SK-N-SH (cell line): Measurements from ENCODE around the gene PDE11A. TPM values are rescaled to one million over a fixed set of nuclear protein-coding genes. Genes with fewer than 3 reads are reported as not detected.
A peak's percentile ranks its signal among the peaks of the same experiment; 100 is the strongest.

ENCODE experiments used
- CTCF ChIA-PET: fragments of 300-600, 350-600 bp; formaldehyde crosslinking; extraction: SDS; loops from one replicate; lab custom pipeline; 2021; lab: Yijun Ruan, JAX
- POLR2A ChIA-PET: fragments of 350-600 bp; sonication (Branson Sonifier 250); formaldehyde crosslinking; extraction: SDS; loops from one replicate; lab custom pipeline; 2020; ENCODE audit warnings: antibody characterized with exemption, inconsistent platforms; lab: Yijun Ruan, JAX
- DNase-seq: peaks from one replicate; pipeline ENCODE4 v3.0.0; 2012
- H2AFZ ChIP-seq: fragments of 200-600 bp; sonication (generic); 2 replicates; pipeline ENCODE4 v1.8.1; 2016; ENCODE audit warnings: antibody characterized with exemption, mild to moderate bottlenecking, low read depth
- H3F3A ChIP-seq: fragments of 200-600 bp; sonication (generic); replicated peaks from 2 replicates; pipeline ENCODE3; 2016; ENCODE audit warnings: antibody characterized with exemption, mild to moderate bottlenecking; ENCODE audit not compliant: insufficient read depth
- H3K27ac ChIP-seq, 2 experiments: fragments of 200-500 bp in 1 of 2; fragments of 200-600 bp in 1 of 2; sonication (Bioruptor generic) in 1 of 2; sonication (generic), shearing (Covaris generic) in 1 of 2; 2 replicates each; pipeline versions ENCODE4 v1.5.1 to v1.6.1; 2014 to 2016; ENCODE audit warnings: low read depth in 2 of 2, inconsistent platforms in 1 of 2, low read length in 1 of 2, mild to moderate bottlenecking in 1 of 2, mixed read lengths in 1 of 2
- H3K27me3 ChIP-seq: fragments of 200-600 bp; sonication (generic), shearing (Covaris generic); 2 replicates; pipeline ENCODE4 v1.6.1; 2016; ENCODE audit warnings: mixed run types; ENCODE audit not compliant: insufficient read depth
- H3K36me3 ChIP-seq, 2 experiments: fragments of 200-500 bp in 1 of 2; fragments of 200-600 bp in 1 of 2; sonication (Bioruptor generic) in 1 of 2; sonication (generic) in 1 of 2; replicated peaks in 1 of 2; 2 replicates each; pipeline versions ENCODE3 to v1.5.1; 2014 to 2016; ENCODE audit warnings: low read length in 1 of 2, mild to moderate bottlenecking in 1 of 2; ENCODE audit not compliant: insufficient read depth in 2 of 2, control insufficient read depth in 1 of 2
- H3K4me1 ChIP-seq, 2 experiments: fragments of 200-500 bp in 1 of 2; fragments of 200-600 bp in 1 of 2; sonication (Bioruptor generic) in 1 of 2; sonication (generic), shearing (Covaris generic) in 1 of 2; 2 replicates each; pipeline versions ENCODE4 v1.5.1 to v1.6.1; 2014 to 2016; ENCODE audit warnings: low read depth in 1 of 2, low read length in 1 of 2, mixed run types in 1 of 2; ENCODE audit not compliant: insufficient read depth in 2 of 2, control insufficient read depth in 1 of 2
- H3K4me2 ChIP-seq: fragments of 200-600 bp; sonication (generic), shearing (Covaris generic); 2 replicates; pipeline ENCODE4 v1.6.1; 2017; ENCODE audit warnings: mixed run types
- H3K4me3 ChIP-seq, 2 experiments: fragments of 200-500 bp in 1 of 2; fragments of 200-600 bp in 1 of 2; sonication (Bioruptor generic) in 1 of 2; sonication (generic), shearing (Covaris generic) in 1 of 2; 2 replicates each; pipeline versions ENCODE4 v1.5.1 to v1.8.1; 2014 to 2016; ENCODE audit warnings: low read depth in 2 of 2, inconsistent platforms in 1 of 2, low read length in 1 of 2, mild to moderate bottlenecking in 1 of 2, mixed read lengths in 1 of 2, moderate library complexity in 1 of 2
- H3K79me2 ChIP-seq: fragments of 200-600 bp; sonication (generic); 2 replicates; pipeline ENCODE4 v1.8.1; 2017; ENCODE audit warnings: mild to moderate bottlenecking; ENCODE audit not compliant: insufficient read depth
- H3K9ac ChIP-seq: fragments of 200-600 bp; sonication (generic); 2 replicates; pipeline ENCODE4 v1.6.1; 2017; ENCODE audit warnings: mixed run types
- H3K9me2 ChIP-seq: fragments of 200-600 bp; sonication (generic); 2 replicates; pipeline ENCODE4 v1.6.1; 2017; ENCODE audit warnings: mixed run types
- H3K9me3 ChIP-seq: fragments of 200-600 bp; sonication (generic); 2 replicates; pipeline ENCODE4 v1.6.1; 2017; ENCODE audit warnings: mixed run types, mild to moderate bottlenecking, moderate library complexity
- H4K20me1 ChIP-seq: fragments of 200-600 bp; sonication (generic); 2 replicates; pipeline ENCODE4 v1.6.1; 2017; ENCODE audit warnings: mild to moderate bottlenecking, mixed run types; ENCODE audit not compliant: insufficient read depth
- CHD2 ChIP-seq: fragments of 150-350 bp; IDR thresholded peaks from 2 replicates; pipeline ENCODE4 v1.6.1; 2018; ENCODE audit warnings: low read length; ENCODE audit not compliant: partially characterized antibody
- ELF1 ChIP-seq: IDR thresholded peaks from 2 replicates; pipeline ENCODE4 v1.4.0; 2012
- EP300 ChIP-seq, 2 experiments: IDR thresholded peaks; 2 replicates each; pipeline versions ENCODE4 v1.4.0 to v1.6.1; 2012; ENCODE audit warnings: borderline replicate concordance in 1 of 2, low read depth in 1 of 2, low read length in 1 of 2
- FOSL2 ChIP-seq: IDR thresholded peaks from 2 replicates; pipeline ENCODE4 v1.4.0; 2012; ENCODE audit warnings: low read depth, mild to moderate bottlenecking, moderate library complexity, borderline replicate concordance
- FOXJ3 ChIP-seq: sonication (generic); formaldehyde crosslinking; IDR thresholded peaks from 2 replicates; pipeline ENCODE4 v1.5.1; 2020; ENCODE audit warnings: mild to moderate bottlenecking, missing genetic modification reagents
- FOXM1 ChIP-seq: IDR thresholded peaks from 2 replicates; pipeline ENCODE4 v1.4.0; 2012; ENCODE audit warnings: low read depth, mild to moderate bottlenecking
- GABPA ChIP-seq: IDR thresholded peaks from 2 replicates; pipeline ENCODE4 v1.4.0; 2012; ENCODE audit warnings: low read depth, mild to moderate bottlenecking
- GATA2 ChIP-seq: sonication (generic); formaldehyde crosslinking; IDR thresholded peaks from 2 replicates; pipeline ENCODE4 v1.5.0; 2020; ENCODE audit warnings: mild to moderate bottlenecking, missing genetic modification reagents
- JUND ChIP-seq: IDR thresholded peaks from 2 replicates; pipeline ENCODE4 v1.4.0; 2012
- MEF2A ChIP-seq: IDR thresholded peaks from 2 replicates; pipeline ENCODE4 v1.4.0; 2012; ENCODE audit warnings: low read depth, borderline replicate concordance
- NFIC ChIP-seq: IDR thresholded peaks from 2 replicates; pipeline ENCODE4 v1.4.0; 2012; ENCODE audit warnings: borderline replicate concordance
- NRF1 ChIP-seq: IDR thresholded peaks from 2 replicates; pipeline ENCODE4 v1.6.1; 2012; ENCODE audit warnings: low read depth, mild to moderate bottlenecking, low read length
- POLR2AphosphoS5 ChIP-seq: IDR thresholded peaks from 2 replicates; pipeline ENCODE4 v1.6.1; 2012; ENCODE audit warnings: low read depth, low read length
- RAD21 ChIP-seq: IDR thresholded peaks from 2 replicates; pipeline ENCODE4 v1.6.1; 2012; ENCODE audit warnings: mild to moderate bottlenecking, low read length
- RFX5 ChIP-seq: IDR thresholded peaks from 2 replicates; pipeline ENCODE4 v1.6.1; 2012; ENCODE audit warnings: mild to moderate bottlenecking, improper control_type of control experiment, low read length
- SIN3A ChIP-seq: IDR thresholded peaks from 2 replicates; pipeline ENCODE4 v1.6.1; 2012; ENCODE audit warnings: low read depth, mild to moderate bottlenecking, low read length, moderate library complexity, borderline replicate concordance
- TAF1 ChIP-seq: IDR thresholded peaks from 2 replicates; pipeline ENCODE4 v1.6.1; 2012; ENCODE audit warnings: low read depth, mild to moderate bottlenecking, low read length, moderate library complexity, borderline replicate concordance
- TCF12 ChIP-seq: IDR thresholded peaks from 2 replicates; pipeline ENCODE4 v1.4.0; 2012
- YY1 ChIP-seq: IDR thresholded peaks from 2 replicates; pipeline ENCODE4 v1.4.0; 2012; ENCODE audit warnings: low read depth, mild to moderate bottlenecking
- WGBS: methylation state at CpG from one replicate; pipeline ENCODE4 v1.1.6; 2017; ENCODE audit warnings: low lambda C conversion rate; 5-methylcytosine and 5-hydroxymethylcytosine counted together
- polyA plus RNA-seq, 3 experiments: library from polyadenylated mRNA; depleted of rRNA; stranded (reverse); fragments of >200 nt; gene quantifications; 2 replicates each; pipeline ENCODE4 v1.2.3, GENCODE V29; 2012
- TF ChIP-seq, protein P1 (sequence below): IDR thresholded peaks from 2 replicates; pipeline ENCODE4; 2012
- TF ChIP-seq, protein P2 (sequence below): IDR thresholded peaks from 2 replicates; pipeline ENCODE4 v1.6.1; 2012; ENCODE audit warnings: mild to moderate bottlenecking, low read depth, low read length, moderate library complexity

Gene PDE11A
- polyA plus RNA-seq, 1 of the 3 experiments (the other 2 are of a cell fraction): 0.10 TPM

DNA sequence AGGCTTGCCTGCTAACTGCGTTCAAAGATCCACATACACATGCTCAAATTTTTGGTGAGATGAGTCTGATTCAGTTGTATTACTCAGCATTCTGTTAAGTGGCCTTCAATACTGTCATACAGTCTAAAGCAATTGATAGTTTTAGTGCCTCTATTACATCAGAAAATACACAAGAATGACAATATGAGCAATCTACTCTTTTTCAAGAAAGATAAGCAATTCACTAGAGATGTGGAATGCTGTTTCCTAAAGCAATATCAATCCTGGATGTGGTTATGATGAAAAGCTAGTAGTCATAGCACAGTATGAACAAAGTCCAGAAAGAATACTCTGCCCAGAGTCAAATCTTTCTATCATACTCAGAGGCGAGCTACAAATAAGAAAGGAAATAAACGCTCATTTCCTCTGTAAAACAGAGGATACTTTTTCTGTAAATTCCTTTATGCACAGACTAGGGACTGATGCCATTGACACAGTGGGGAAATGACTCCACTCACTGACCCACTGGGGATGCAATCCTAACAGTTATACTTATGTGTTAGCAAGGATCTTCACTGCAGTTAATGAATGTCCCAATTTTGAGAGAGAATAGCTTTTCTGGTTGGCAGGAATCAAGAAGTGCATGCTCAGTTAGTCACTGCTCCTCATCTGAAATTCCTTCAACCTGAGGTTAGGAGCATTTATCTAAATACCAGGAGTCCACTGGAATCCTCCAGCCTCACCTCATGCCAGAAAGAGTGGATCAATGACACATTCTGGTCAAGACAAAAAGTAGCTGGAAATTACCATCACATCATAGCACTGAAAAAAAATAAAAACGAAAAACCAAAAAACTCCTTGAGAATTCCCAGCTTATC, 83.3 kb downstream of the PDE11A start:
- Histone ChIP-seq H3K79me2 (no peaks in the 10 kb centered on the region), H3K27ac (peak overlapping the region in 1 of 2 experiments; percentile 69; a peak in 2 of 4 replicates), H3K36me3 (no peaks in the 10 kb centered on the region), H2AFZ (peak overlapping the region; percentile 10), H3F3A (peaks cover 22% of the 10 kb centered on the region), H4K20me1 (no peaks in the 10 kb centered on the region), H3K9me2 (no peaks in the 10 kb centered on the region), H3K4me3 (peak overlapping the region in 1 of 2 experiments; percentile 8; a peak in 1 of 4 replicates), H3K9me3 (no peaks in the 10 kb centered on the region), H3K4me1 (peaks cover 5 to 9% of the 10 kb centered on the region in 2 experiments), H3K9ac (peak overlapping the region; percentile 28; the same call in 1 of the 2 replicates), H3K27me3 (no peaks in the 10 kb centered on the region), H3K4me2 (peak overlapping the region; percentile 47; the same call in 1 of the 2 replicates)
- 28% methylated on average over 4 of the region's 4 CpGs for WGBS
- CTCF ChIA-PET: interaction anchor here (0.7 to 2.0 kb wide), 5 partner anchors 11 to 425 kb away, joined by 3 to 8 read pairs (median 4); partner anchors contain the start of gene RBM45
- DNase-seq: no peak
- POLR2A ChIA-PET: no interaction called here
- peak; percentile 20; the same call in 1 of the 2 replicates for TF ChIP-seq TCF12
- 0 out of 2 replicates have a peak, but pooled peaks have one; percentile 12 for TF ChIP-seq JUND
- TF ChIP-seq POLR2AphosphoS5: no peak
- TF ChIP-seq FOSL2: peak; percentile 16; the same call in 1 of the 2 replicates
- TF ChIP-seq NFIC: peak; percentile 19; the same call in 1 of the 2 replicates
- no peak for TF ChIP-seq EP300 (IDR thresholded peaks at IDR 0.05; ENCODE audit: borderline replicate concordance in 1 of 2, low read depth in 1 of 2, low read length in 1 of 2)
- TF ChIP-seq, protein P1, sequence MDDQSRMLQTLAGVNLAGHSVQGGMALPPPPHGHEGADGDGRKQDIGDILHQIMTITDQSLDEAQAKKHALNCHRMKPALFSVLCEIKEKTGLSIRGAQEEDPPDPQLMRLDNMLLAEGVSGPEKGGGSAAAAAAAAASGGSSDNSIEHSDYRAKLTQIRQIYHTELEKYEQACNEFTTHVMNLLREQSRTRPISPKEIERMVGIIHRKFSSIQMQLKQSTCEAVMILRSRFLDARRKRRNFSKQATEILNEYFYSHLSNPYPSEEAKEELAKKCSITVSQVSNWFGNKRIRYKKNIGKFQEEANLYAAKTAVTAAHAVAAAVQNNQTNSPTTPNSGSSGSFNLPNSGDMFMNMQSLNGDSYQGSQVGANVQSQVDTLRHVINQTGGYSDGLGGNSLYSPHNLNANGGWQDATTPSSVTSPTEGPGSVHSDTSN: 0 out of 2 replicates have a peak, but pooled peaks have one; percentile 28
- no peak for TF ChIP-seq NRF1
- TF ChIP-seq, all 33 proteins: peak for 5

DNA sequence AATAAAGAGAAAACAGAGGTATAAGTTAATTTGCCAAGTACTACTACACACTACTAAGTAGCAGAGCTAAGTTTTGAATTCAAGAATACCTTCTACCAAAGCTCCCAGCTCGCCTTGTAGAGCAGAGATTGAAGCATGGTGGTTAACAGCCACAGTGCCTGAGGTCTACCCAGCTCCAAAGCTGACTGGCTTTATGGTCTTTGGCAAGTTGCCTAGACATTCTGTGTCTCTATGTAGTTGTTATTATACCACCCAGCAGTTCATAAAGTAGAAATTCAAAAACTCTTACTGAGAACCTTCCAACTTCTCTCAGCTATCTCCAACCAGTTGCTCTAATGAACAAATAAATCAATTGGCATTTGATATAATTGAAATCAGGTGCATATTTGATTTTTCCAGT, 87.8 kb downstream of the PDE11A start:
- Histone ChIP-seq H4K20me1 (no peaks in the 10 kb centered on the region), H3F3A (peaks cover 19% of the 10 kb centered on the region), H3K4me2 (peak overlapping the region; percentile 32), H3K9me2 (no peaks in the 10 kb centered on the region), H3K4me1 (peaks cover 6 to 12% of the 10 kb centered on the region in 2 experiments), H3K79me2 (no peaks in the 10 kb centered on the region)
- TF ChIP-seq, protein P2, sequence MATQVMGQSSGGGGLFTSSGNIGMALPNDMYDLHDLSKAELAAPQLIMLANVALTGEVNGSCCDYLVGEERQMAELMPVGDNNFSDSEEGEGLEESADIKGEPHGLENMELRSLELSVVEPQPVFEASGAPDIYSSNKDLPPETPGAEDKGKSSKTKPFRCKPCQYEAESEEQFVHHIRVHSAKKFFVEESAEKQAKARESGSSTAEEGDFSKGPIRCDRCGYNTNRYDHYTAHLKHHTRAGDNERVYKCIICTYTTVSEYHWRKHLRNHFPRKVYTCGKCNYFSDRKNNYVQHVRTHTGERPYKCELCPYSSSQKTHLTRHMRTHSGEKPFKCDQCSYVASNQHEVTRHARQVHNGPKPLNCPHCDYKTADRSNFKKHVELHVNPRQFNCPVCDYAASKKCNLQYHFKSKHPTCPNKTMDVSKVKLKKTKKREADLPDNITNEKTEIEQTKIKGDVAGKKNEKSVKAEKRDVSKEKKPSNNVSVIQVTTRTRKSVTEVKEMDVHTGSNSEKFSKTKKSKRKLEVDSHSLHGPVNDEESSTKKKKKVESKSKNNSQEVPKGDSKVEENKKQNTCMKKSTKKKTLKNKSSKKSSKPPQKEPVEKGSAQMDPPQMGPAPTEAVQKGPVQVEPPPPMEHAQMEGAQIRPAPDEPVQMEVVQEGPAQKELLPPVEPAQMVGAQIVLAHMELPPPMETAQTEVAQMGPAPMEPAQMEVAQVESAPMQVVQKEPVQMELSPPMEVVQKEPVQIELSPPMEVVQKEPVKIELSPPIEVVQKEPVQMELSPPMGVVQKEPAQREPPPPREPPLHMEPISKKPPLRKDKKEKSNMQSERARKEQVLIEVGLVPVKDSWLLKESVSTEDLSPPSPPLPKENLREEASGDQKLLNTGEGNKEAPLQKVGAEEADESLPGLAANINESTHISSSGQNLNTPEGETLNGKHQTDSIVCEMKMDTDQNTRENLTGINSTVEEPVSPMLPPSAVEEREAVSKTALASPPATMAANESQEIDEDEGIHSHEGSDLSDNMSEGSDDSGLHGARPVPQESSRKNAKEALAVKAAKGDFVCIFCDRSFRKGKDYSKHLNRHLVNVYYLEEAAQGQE: no peak
- TF ChIP-seq RFX5 (no peak), GATA2 (no peak), CHD2 (no peak), NFIC (no peak), SIN3A (no peak), YY1 (no peak), TAF1 (no peak), RAD21 (no peak), FOXM1 (no peak), FOSL2 (no peak), MEF2A (no peak), FOXJ3 (no peak), NRF1 (no peak), GABPA (no peak), ELF1 (no peak)
- TF ChIP-seq, protein P1: no peak
- TF ChIP-seq, all 33 proteins: peak for 0
- no peak overlapping the region; a peak in 1 of 4 replicates for H3K4me3 ChIP-seq
- no peaks in the 10 kb centered on the region for H3K36me3 ChIP-seq
- DNase-seq: peak; percentile 20
- POLR2A ChIA-PET: no interaction called here
- CTCF ChIA-PET: interaction anchor here (0.8 to 4.7 kb wide), 14 partner anchors 15 to 434 kb away, joined by 3 to 35 read pairs (median 6); partner anchors contain the start of genes PDE11A and RBM45
- no peaks in the 10 kb centered on the region for H3K27me3 ChIP-seq
- no peak overlapping the region for H3K27ac ChIP-seq
- no peaks in the 10 kb centered on the region for H3K9me3 ChIP-seq
- no peak overlapping the region for H3K9ac ChIP-seq
- no peak overlapping the region; the same call in 1 of the 2 replicates for H2AFZ ChIP-seq
- 50% methylated on average over 1 of the region's 1 CpG for WGBS
